ENCODE results near the gene CPLANE2.
A peak's percentile ranks its signal among the peaks of the same experiment; 100 is the strongest.
"Not testable (repeated sequence)": the region's sequence is repeated elsewhere in the genome, so short reads cannot be mapped to it uniquely, and the experiment has no call there.

The CPLANE2 gene

GRCh38 chr1:16229976-16230740 lies 6.8 kb downstream of the CPLANE2 start:
- no peak for DNase-seq

- no peak for DNase-seq
Observed at GRCh38 chr1:16226490-16227179, 10.3 kb downstream of the CPLANE2 start.

GRCh38 chr1:16226129-16226489 lies 10.9 kb downstream of the CPLANE2 start:
- no peak for DNase-seq

- DNase-seq: no peak
Observed at GRCh38 chr1:16224472-16224871, 12.5 kb downstream of the CPLANE2 start.

GRCh38 chr1:16222716-16223115 lies 14.3 kb downstream of the CPLANE2 start:
- DNase-seq: not testable (repeated sequence)

GRCh38 chr1:16221499-16221898 lies 15.5 kb downstream of the CPLANE2 start:
- no peak for DNase-seq

- DNase-seq: no peak
Observed at GRCh38 chr1:16219968-16220500, 16.9 kb downstream of the CPLANE2 start.

- no peak for DNase-seq
Observed at GRCh38 chr1:16218674-16219071, 18.3 kb downstream of the CPLANE2 start.

GRCh38 chr1:16218014-16218673 lies 18.8 kb downstream of the CPLANE2 start:
- no peak for DNase-seq

GRCh38 chr1:16217061-16217785 lies 19.8 kb downstream of the CPLANE2 start:
- peak; percentile 84 to 87 for DNase-seq

- peak; percentile 31 to 47 for DNase-seq
Observed at GRCh38 chr1:16215882-16216753, 20.9 kb downstream of the CPLANE2 start.

GRCh38 chr1:16215240-16215639 lies 21.7 kb downstream of the CPLANE2 start:
- not testable (repeated sequence) for DNase-seq

GRCh38 chr1:16213544-16213943 lies 23.4 kb downstream of the CPLANE2 start:
- DNase-seq: not testable (repeated sequence)

GRCh38 chr1:16213013-16213412 lies 24.0 kb downstream of the CPLANE2 start:
- no peak for DNase-seq

- DNase-seq: no peak
Observed at GRCh38 chr1:16212251-16212961, 24.6 kb downstream of the CPLANE2 start, which contains the start of gene ARHGEF19. ARHGEF19 (minus strand) TSS chr1:16212652; CDS start chr1:16209054, 3,598 bp downstream.

- no peak for DNase-seq
Observed at GRCh38 chr1:16211824-16212223, 25.2 kb downstream of the CPLANE2 start.

GRCh38 chr1:16210581-16210980 lies 26.4 kb downstream of the CPLANE2 start:
- DNase-seq: no peak

- DNase-seq: no peak
Observed at GRCh38 chr1:16209847-16210407, 27.1 kb downstream of the CPLANE2 start.

- DNase-seq: no peak
Observed at GRCh38 chr1:16209132-16209846, 27.7 kb downstream of the CPLANE2 start.

Measured in NCI-H1930 (cell line).